ENCODE data around the gene PRR7. TPM values are rescaled to one million over a fixed set of nuclear protein-coding genes. Genes with fewer than 3 reads are reported as not detected.
A peak's percentile ranks its signal among the peaks of the same experiment; 100 is the strongest.

Gene PRR7
- total and polyA plus RNA-seq, 2 of the 13 experiments (the other 11 are each of a cell fraction or from before 2014, with no cell fraction given) = 4.8 to 5.0 TPM

GRCh38 chr5:177409043-177409801 lies 37.4 kb upstream of the PRR7 start, which contains the start of gene F12 (continued):
- TF ChIP-seq CREB3 (CRISPR knock-in tag; IDR thresholded peaks at IDR 0.05) = no peak
- TF ChIP-seq MBD4 (IDR thresholded peaks at IDR 0.05; ENCODE audit: borderline replicate concordance, low read length) = no peak
- no peak for TF ChIP-seq SIX4 (CRISPR knock-in tag; IDR thresholded peaks at IDR 0.05)
- no peak; a peak in 1 of 4 replicates for TF ChIP-seq HMGXB4 (CRISPR knock-in tag; IDR thresholded peaks at IDR 0.05; ENCODE audit: borderline replicate concordance in 1 of 2, low read depth in 1 of 2)
- TF ChIP-seq SMYD3 (CRISPR knock-in tag; IDR thresholded peaks at IDR 0.05) = no peak
- no peak for TF ChIP-seq ZBTB49 (CRISPR knock-in tag; IDR thresholded peaks at IDR 0.05; ENCODE audit: borderline replicate concordance)
- TF ChIP-seq CSRNP1 (CRISPR knock-in tag; IDR thresholded peaks at IDR 0.05) = no peak
- no peak for TF ChIP-seq TP53 (CRISPR knock-in tag; conservative IDR thresholded peaks at IDR 0.05)
- no peak for TF ChIP-seq ZNF710 (CRISPR knock-in tag; IDR thresholded peaks at IDR 0.05; ENCODE audit: borderline replicate concordance)
- no peak for TF ChIP-seq CREB1 (IDR thresholded peaks at IDR 0.05)
- TF ChIP-seq CREB1 (CRISPR knock-in tag; IDR thresholded peaks at IDR 0.05) = no peak
- no peak for TF ChIP-seq SYNCRIP (IDR thresholded peaks at IDR 0.05; ENCODE audit: insufficient read depth, low read depth, low read length)
- no peak for TF ChIP-seq ZFP37 (CRISPR knock-in tag; IDR thresholded peaks at IDR 0.05; ENCODE audit: borderline replicate concordance)
- TF ChIP-seq ZSCAN20 (CRISPR knock-in tag; IDR thresholded peaks at IDR 0.05; ENCODE audit: borderline replicate concordance) = no peak
- peak; percentile 52; the same call in 1 of the 2 replicates for TF ChIP-seq REPIN1 (CRISPR knock-in tag; IDR thresholded peaks at IDR 0.05; ENCODE audit: borderline replicate concordance, low read depth)
- TF ChIP-seq YEATS4 (CRISPR knock-in tag; IDR thresholded peaks at IDR 0.05; ENCODE audit: borderline replicate concordance) = no peak
- no peak for TF ChIP-seq CENPT (CRISPR knock-in tag; IDR thresholded peaks at IDR 0.05; ENCODE audit: low read depth)
- no peak for TF ChIP-seq NR2C2 (CRISPR knock-in tag; IDR thresholded peaks at IDR 0.05; ENCODE audit: borderline replicate concordance)
- TF ChIP-seq ZNF724P (CRISPR knock-in tag; IDR thresholded peaks at IDR 0.05; ENCODE audit: borderline replicate concordance) = no peak
- TF ChIP-seq RFXAP (CRISPR knock-in tag; IDR thresholded peaks at IDR 0.05; ENCODE audit: borderline replicate concordance) = no peak

All from HepG2 (cell line).